Measurements from ENCODE around the gene RNLS.

RNLS gene

DNA sequence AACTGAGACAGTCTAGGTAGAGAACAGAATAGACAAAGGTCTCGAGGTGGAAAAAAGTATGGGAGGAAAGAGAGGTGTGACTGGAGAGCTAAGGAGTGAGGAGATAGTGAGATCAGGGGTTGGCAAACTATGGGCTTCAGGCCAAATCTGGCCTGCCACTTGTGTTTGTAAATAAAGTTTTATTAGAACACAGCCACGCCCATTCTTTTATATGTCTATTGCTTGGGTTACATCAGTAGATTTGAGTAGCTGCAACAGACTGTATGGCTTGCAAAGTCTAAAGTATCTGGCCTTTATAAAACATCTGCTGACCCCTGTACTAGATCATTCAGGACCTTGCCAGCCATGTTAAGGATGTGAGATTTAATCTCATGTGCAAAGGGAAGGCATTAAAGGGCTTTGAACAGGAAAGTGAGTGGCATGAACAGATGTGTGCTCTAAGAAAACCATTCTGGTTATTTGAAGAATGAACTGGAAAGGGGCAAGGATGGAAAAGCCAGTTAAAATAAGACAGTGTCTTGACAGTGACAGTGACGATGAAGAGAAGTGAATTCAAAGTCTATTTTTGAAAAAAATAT lies 240.3 kb downstream of the RNLS start:
- H3K9me3 ChIP-seq (ENCODE audit: control insufficient read depth, insufficient read depth, low read length), result no peaks in the 10 kb centered on the region
- no peak overlapping the region for H3K27ac ChIP-seq (ENCODE audit: low read depth, low read length)
- H3K4me1 ChIP-seq (ENCODE audit: control insufficient read depth, insufficient read depth, low read length), result peaks cover 40% of the 10 kb centered on the region
- H3K27me3 ChIP-seq (ENCODE audit: control insufficient read depth, insufficient read depth, low read length), result no peaks in the 10 kb centered on the region
- no peaks in the 10 kb centered on the region for H3K36me3 ChIP-seq (ENCODE audit: control insufficient read depth, insufficient read depth, low read length)
- no peak overlapping the region for H3K9ac ChIP-seq (ENCODE audit: low read depth, low read length)
- H3K4me3 ChIP-seq (ENCODE audit: low read depth, low read length), result no peak overlapping the region

DNA sequence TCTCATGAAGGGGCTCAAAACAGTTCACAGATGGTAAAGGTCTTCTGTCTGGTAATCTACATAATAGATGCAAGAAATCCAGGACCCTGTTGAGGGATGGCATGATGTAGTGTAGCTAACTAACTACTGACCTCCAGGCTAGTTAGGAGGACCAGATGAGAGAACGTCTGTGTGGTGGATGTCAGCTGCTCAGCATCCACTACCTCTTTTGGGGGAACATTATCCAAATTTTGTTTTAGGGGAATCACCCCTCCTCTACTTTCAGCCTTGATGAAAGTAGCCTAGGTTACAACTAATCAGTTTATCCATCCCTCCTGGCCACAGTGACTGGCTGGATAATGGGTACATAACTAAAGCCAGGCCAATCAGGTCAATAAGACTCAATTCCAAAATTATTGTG lies 246.0 kb downstream of the RNLS start:
- no peaks in the 10 kb centered on the region for H3K36me3 ChIP-seq (ENCODE audit: control insufficient read depth, insufficient read depth, low read length)
- H3K4me1 ChIP-seq (ENCODE audit: control insufficient read depth, insufficient read depth, low read length), result peaks cover 8% of the 10 kb centered on the region
- no peak overlapping the region for H3K27ac ChIP-seq (ENCODE audit: low read depth, low read length)
- no peak overlapping the region for H3K4me3 ChIP-seq (ENCODE audit: low read depth, low read length)
- no peak overlapping the region for H3K9ac ChIP-seq (ENCODE audit: low read depth, low read length)
- H3K27me3 ChIP-seq (ENCODE audit: control insufficient read depth, insufficient read depth, low read length), result no peaks in the 10 kb centered on the region
- H3K9me3 ChIP-seq (ENCODE audit: control insufficient read depth, insufficient read depth, low read length), result no peaks in the 10 kb centered on the region

DNA sequence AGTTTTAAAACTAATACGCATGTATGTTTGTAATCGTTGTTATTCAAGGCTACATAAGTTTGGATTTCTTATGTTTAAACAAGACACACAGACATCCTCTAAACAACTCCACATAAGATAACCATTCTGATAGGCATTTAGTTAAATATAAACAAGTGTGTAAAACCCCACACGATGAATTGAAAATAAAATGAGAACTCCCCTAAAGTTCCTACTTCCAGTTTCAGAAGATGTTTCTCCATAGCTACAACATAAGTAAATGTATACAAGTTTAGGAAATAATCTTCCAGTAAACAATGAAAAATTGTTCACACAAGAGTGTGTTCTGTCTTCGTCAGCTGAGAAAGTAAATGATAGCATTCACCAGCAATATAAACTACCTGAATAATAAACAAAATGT lies 246.8 kb downstream of the RNLS start:
- Histone ChIP-seq H3K4me1 (ENCODE audit: control insufficient read depth, insufficient read depth, low read length) (peaks cover 8% of the 10 kb centered on the region), H3K9me3 (ENCODE audit: control insufficient read depth, insufficient read depth, low read length) (no peaks in the 10 kb centered on the region), H3K4me3 (ENCODE audit: low read depth, low read length) (no peak overlapping the region), H3K27ac (ENCODE audit: low read depth, low read length) (no peak overlapping the region), H3K9ac (ENCODE audit: low read depth, low read length) (no peak overlapping the region), H3K27me3 (ENCODE audit: control insufficient read depth, insufficient read depth, low read length) (no peaks in the 10 kb centered on the region), H3K36me3 (ENCODE audit: control insufficient read depth, insufficient read depth, low read length) (no peaks in the 10 kb centered on the region)

- no peak overlapping the region for H3K9ac ChIP-seq (ENCODE audit: low read depth, low read length)
- no peaks in the 10 kb centered on the region for H3K36me3 ChIP-seq (ENCODE audit: control insufficient read depth, insufficient read depth, low read length)
- H3K27ac ChIP-seq (ENCODE audit: low read depth, low read length), result no peak overlapping the region
Observed at GRCh38 chr10:88333248-88333630, 249.9 kb downstream of the RNLS start.

GRCh38 chr10:88332503-88333247 lies 250.4 kb downstream of the RNLS start:
- no peak overlapping the region for H3K4me3 ChIP-seq (ENCODE audit: low read depth, low read length)
- H3K4me1 ChIP-seq (ENCODE audit: control insufficient read depth, insufficient read depth, low read length), result peaks cover 8% of the 10 kb centered on the region
- no peak overlapping the region for H3K9ac ChIP-seq (ENCODE audit: low read depth, low read length)
- no peaks in the 10 kb centered on the region for H3K36me3 ChIP-seq (ENCODE audit: control insufficient read depth, insufficient read depth, low read length)
- no peaks in the 10 kb centered on the region for H3K27me3 ChIP-seq (ENCODE audit: control insufficient read depth, insufficient read depth, low read length)
- H3K27ac ChIP-seq (ENCODE audit: low read depth, low read length), result no peak overlapping the region
- H3K9me3 ChIP-seq (ENCODE audit: control insufficient read depth, insufficient read depth, low read length), result no peaks in the 10 kb centered on the region

More at GRCh38 chr10:88333248-88333630, 249.9 kb downstream of the RNLS start:
- Histone ChIP-seq H3K4me3 (ENCODE audit: low read depth, low read length) (no peak overlapping the region), H3K27me3 (ENCODE audit: control insufficient read depth, insufficient read depth, low read length) (no peaks in the 10 kb centered on the region), H3K9me3 (ENCODE audit: control insufficient read depth, insufficient read depth, low read length) (no peaks in the 10 kb centered on the region), H3K4me1 (ENCODE audit: control insufficient read depth, insufficient read depth, low read length) (peaks cover 8% of the 10 kb centered on the region)

DNA sequence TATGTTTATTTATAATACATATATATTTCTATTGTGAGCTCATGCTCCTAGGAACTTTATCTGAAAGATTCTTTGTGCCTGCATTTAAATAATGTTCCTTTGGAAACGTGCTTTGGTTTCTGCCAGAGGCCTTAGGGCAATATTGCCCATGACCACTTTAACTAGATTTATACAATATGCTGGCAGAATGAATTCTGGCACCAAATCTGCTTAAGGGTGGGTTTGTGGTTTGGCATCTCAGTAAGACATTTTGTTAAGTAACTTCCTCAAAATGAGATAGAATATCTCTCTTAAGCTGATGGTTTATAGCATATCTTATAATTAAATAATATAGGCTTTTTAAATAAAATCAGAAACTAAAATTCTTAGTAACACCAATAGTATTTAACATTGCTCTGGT lies 252.9 kb downstream of the RNLS start:
- no peak overlapping the region for H3K27ac ChIP-seq (ENCODE audit: low read depth, low read length)
- peaks cover 8% of the 10 kb centered on the region for H3K4me1 ChIP-seq (ENCODE audit: control insufficient read depth, insufficient read depth, low read length)
- no peaks in the 10 kb centered on the region for H3K9me3 ChIP-seq (ENCODE audit: control insufficient read depth, insufficient read depth, low read length)
- H3K36me3 ChIP-seq (ENCODE audit: control insufficient read depth, insufficient read depth, low read length), result no peaks in the 10 kb centered on the region
- H3K9ac ChIP-seq (ENCODE audit: low read depth, low read length), result no peak overlapping the region
- no peaks in the 10 kb centered on the region for H3K27me3 ChIP-seq (ENCODE audit: control insufficient read depth, insufficient read depth, low read length)
- H3K4me3 ChIP-seq (ENCODE audit: low read depth, low read length), result no peak overlapping the region

DNA sequence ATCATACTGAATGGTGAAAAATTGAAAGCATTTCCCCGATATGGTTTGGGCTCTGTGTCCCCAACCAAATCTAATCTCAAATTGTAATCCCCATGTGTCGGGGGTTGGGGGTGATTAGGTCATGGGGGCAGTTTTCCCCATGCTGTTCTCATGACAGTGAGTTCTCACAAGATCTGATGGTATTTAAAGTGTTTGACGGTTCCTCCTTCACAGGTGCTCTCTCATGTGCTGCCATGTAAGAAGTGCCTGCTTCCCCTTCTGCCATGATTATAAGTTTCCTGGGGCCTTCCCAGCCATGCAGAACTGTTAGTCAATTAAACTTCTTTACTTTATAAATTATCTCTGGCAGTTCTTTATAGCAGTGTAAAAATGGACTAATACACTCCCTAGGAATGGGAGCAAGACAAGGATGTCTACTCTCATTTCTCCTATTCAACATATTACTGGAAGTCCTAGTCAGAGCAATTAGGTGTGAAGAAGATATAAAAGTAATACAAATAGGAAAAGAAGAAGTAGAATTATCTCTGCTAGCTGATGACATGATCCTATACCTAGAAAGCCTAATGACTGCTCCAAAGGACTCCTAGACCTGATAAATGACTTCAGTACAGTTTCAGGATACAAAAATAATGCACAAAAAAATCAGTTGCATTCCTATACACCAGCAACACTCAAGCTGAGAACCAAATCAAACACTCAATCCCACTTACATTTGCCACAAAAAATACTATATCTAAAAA lies 260.6 kb downstream of the RNLS start:
- Histone ChIP-seq H3K27ac (ENCODE audit: low read depth, low read length) (no peak overlapping the region), H3K27me3 (ENCODE audit: control insufficient read depth, insufficient read depth, low read length) (no peaks in the 10 kb centered on the region), H3K9me3 (ENCODE audit: control insufficient read depth, insufficient read depth, low read length) (peaks cover 15% of the 10 kb centered on the region), H3K36me3 (ENCODE audit: control insufficient read depth, insufficient read depth, low read length) (no peaks in the 10 kb centered on the region), H3K4me3 (ENCODE audit: low read depth, low read length) (no peak overlapping the region), H3K4me1 (ENCODE audit: control insufficient read depth, insufficient read depth, low read length) (no peaks in the 10 kb centered on the region), H3K9ac (ENCODE audit: low read depth, low read length) (no peak overlapping the region)

DNA sequence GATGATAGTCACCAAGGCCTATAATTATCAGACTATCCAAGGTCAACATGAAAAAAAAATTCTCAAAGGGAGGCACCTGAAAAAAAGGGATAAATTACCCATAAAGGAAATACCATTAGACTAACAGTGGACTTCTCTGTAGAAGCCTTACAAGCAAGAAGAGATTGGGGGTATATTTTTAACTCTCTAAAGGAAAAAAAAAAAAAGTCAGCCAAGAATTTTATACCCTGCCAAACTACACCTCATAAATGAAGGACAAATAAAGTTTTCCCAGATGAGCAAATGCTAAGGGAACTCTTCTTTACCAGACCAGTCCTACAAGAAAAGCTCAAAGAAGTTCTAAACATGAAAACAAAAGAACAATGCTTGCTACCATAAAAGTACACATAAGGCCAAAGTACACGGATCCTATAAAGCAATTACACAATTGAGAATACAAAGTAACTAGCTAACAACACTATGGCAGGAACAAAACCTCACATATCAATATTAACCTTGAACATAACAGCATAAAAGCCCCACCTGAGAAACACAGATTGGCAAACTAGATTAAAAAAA lies 263.1 kb downstream of the RNLS start:
- peaks cover 15% of the 10 kb centered on the region for H3K9me3 ChIP-seq (ENCODE audit: control insufficient read depth, insufficient read depth, low read length)
- H3K4me3 ChIP-seq (ENCODE audit: low read depth, low read length), result no peak overlapping the region
- no peaks in the 10 kb centered on the region for H3K27me3 ChIP-seq (ENCODE audit: control insufficient read depth, insufficient read depth, low read length)
- H3K36me3 ChIP-seq (ENCODE audit: control insufficient read depth, insufficient read depth, low read length), result no peaks in the 10 kb centered on the region
- no peak overlapping the region for H3K9ac ChIP-seq (ENCODE audit: low read depth, low read length)
- no peaks in the 10 kb centered on the region for H3K4me1 ChIP-seq (ENCODE audit: control insufficient read depth, insufficient read depth, low read length)
- no peak overlapping the region for H3K27ac ChIP-seq (ENCODE audit: low read depth, low read length)

- Histone ChIP-seq H3K4me1 (ENCODE audit: control insufficient read depth, insufficient read depth, low read length) (no peaks in the 10 kb centered on the region), H3K27ac (ENCODE audit: low read depth, low read length) (no peak overlapping the region), H3K27me3 (ENCODE audit: control insufficient read depth, insufficient read depth, low read length) (no peaks in the 10 kb centered on the region), H3K36me3 (ENCODE audit: control insufficient read depth, insufficient read depth, low read length) (no peaks in the 10 kb centered on the region), H3K9ac (ENCODE audit: low read depth, low read length) (no peak overlapping the region), H3K9me3 (ENCODE audit: control insufficient read depth, insufficient read depth, low read length) (peaks cover 15% of the 10 kb centered on the region), H3K4me3 (ENCODE audit: low read depth, low read length) (no peak overlapping the region)
Observed at GRCh38 chr10:88318803-88319202, 264.3 kb downstream of the RNLS start.

DNA sequence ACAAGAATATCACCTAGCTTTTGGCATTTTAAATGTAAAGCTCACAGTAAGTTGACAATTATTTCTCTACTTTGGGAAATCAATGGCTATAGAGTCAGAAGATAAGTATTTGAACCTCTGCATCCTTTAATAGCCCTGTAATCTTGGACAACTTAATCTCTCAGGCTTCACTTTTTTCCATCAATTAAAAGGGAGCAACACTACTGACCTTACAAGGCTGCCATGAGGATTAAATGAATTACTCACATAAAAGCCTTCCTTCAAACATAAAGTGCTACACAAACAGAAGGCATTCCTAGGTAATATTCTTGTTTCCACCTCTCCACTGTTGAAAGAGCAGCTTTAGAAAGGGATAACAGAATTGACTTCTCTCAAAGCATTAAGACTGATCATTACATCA lies 266.0 kb downstream of the RNLS start:
- H3K9me3 ChIP-seq (ENCODE audit: control insufficient read depth, insufficient read depth, low read length), result peaks cover 15% of the 10 kb centered on the region
- no peaks in the 10 kb centered on the region for H3K36me3 ChIP-seq (ENCODE audit: control insufficient read depth, insufficient read depth, low read length)
- no peak overlapping the region for H3K27ac ChIP-seq (ENCODE audit: low read depth, low read length)
- no peak overlapping the region for H3K4me3 ChIP-seq (ENCODE audit: low read depth, low read length)
- H3K27me3 ChIP-seq (ENCODE audit: control insufficient read depth, insufficient read depth, low read length), result no peaks in the 10 kb centered on the region
- H3K9ac ChIP-seq (ENCODE audit: low read depth, low read length), result no peak overlapping the region
- H3K4me1 ChIP-seq (ENCODE audit: control insufficient read depth, insufficient read depth, low read length), result no peaks in the 10 kb centered on the region

All from HUES48 (cell line).